ENCODE data around the gene COQ10A.

DNA sequence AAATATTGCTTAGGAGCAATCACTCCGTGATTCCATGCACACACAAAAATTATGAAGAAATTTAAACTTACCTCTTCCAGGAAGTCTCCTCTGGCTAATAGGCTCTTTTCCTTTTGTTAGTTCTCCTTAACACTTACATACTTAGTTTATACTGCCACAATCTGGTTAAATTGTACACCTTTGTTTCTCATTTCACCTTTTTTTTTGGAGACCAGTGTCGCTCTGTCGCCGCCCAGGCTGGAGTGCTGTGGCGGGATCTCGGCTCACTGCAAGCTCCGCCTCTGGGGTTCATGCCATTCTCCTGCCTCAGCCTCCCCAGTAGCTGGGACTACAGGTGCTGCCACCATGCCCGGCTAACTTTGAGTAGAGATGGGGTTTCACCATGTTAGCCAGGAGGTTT lies 6.4 kb upstream of the COQ10A start:
- no peak for TF ChIP-seq POLR2A (IDR thresholded peaks at IDR 0.05)
- TF ChIP-seq, protein P1, sequence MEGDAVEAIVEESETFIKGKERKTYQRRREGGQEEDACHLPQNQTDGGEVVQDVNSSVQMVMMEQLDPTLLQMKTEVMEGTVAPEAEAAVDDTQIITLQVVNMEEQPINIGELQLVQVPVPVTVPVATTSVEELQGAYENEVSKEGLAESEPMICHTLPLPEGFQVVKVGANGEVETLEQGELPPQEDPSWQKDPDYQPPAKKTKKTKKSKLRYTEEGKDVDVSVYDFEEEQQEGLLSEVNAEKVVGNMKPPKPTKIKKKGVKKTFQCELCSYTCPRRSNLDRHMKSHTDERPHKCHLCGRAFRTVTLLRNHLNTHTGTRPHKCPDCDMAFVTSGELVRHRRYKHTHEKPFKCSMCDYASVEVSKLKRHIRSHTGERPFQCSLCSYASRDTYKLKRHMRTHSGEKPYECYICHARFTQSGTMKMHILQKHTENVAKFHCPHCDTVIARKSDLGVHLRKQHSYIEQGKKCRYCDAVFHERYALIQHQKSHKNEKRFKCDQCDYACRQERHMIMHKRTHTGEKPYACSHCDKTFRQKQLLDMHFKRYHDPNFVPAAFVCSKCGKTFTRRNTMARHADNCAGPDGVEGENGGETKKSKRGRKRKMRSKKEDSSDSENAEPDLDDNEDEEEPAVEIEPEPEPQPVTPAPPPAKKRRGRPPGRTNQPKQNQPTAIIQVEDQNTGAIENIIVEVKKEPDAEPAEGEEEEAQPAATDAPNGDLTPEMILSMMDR (IDR thresholded peaks at IDR 0.05), result no peak
